ENCODE measurements around the gene TRMO.

The TRMO gene

DNA sequence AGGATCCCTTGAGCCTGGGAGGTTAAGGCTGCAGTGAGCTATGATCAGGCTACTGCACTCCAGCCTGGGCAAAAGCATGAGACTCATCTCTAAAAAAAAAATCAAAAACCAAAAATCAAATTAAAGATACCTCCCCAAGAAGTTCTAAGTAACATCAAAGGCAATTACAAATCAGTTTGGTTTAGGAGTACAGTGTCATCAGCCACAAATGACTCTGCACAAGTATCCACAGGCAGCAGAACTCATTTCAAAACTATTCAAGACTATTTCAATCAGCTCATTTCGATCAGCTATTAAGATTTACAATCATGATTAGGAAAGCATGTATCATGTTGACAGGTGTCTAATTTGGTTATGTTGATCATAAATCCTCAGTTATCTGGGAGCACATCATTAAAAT, 19.1 kb downstream of the TRMO start:
- DNase-seq: no peak

- peak; percentile 67 for DNase-seq
Measured at GRCh38 chr9:97900738-97901565, 21.3 kb downstream of the TRMO start.

GRCh38 chr9:97900103-97900737, 22.1 kb downstream of the TRMO start:
- DNase-seq: no peak

- DNase-seq: no peak
Measured at GRCh38 chr9:97895695-97896332, 26.5 kb downstream of the TRMO start.

- no peak for DNase-seq
Measured at GRCh38 chr9:97895211-97895610, 27.1 kb downstream of the TRMO start.

- DNase-seq: no peak
Measured at GRCh38 chr9:97892421-97892820, 29.9 kb downstream of the TRMO start.

DNA sequence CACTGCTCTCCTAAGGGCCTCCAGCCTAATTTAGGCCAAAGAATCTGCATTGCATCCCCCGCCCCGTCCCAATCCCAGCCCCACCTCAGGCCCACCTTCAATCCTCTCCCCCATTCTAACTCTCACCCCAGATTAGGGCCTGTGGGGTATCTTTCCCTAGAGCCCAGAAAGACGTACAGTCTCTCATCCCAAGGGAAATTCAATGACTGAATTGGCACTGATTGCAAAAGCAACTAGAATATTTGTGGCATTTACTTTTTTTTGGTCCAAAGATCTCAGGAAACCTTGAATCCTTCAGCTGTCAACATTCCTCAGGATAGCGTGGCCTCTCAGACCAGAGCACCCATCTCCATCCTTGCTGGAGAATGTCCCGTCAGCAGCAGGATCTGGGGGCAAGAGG, 30.6 kb downstream of the TRMO start:
- DNase-seq: no peak

- DNase-seq: no peak
Measured at GRCh38 chr9:97889941-97890887, 32.1 kb downstream of the TRMO start.

DNA sequence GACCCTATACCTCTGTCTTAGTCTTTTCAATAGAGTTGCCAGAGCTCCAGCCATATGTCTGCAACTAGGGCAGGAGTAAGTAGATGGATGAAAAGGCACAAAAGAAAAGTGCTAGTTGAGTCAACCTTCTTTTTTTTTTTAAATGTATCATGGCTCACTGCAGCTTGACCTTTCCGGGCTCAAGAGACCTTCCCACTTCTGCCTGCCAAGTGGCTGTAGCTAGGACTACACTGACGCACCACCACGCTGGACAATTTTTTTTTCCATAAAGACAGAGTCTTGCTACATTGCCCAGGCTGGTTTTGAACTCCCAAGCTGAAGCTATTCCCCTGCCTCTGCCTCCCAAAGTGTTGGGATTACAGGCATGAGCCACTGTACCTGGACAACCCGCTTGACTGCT, 42.0 kb downstream of the TRMO start:
- DNase-seq: no peak

DNA sequence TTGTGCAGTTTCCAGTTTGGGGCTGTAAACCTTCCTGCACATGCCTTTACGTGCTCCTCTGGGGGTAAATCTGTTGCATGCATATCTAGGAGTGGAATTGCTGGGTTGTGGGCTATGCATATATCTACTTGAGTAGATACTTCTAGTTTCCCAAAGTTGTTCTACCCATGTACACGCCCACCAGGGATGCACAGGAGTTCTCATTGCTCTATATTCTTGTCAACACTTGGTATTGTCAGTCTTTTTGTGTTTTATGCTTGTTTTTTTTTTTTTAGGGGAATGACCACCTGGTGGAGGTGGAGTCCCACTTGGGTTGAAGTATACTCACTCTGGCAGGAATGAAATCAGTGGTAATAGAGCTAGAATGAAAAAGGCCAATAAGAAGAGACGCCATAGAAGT, 46.2 kb downstream of the TRMO start:
- no peak for DNase-seq

DNA sequence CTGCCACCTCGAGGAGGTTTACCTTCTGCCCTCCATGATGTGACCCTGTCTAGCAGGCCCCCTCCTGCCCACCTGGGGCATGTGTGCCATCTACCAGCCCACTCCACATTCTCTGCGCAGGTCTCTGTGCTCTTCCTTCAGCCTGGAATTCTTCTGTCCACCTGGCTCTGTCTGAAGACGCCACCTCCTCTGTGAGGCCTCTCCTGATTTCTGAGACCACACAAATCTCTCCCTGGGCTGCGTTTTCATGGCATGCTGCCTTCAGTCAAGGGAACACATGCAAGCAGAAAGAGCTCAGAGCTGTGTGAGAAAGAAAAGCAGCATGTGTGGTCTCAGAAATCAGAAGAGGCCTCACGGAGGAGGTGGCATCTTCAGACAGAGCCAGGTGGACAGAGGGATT, 47.2 kb downstream of the TRMO start:
- no peak for DNase-seq

- DNase-seq: no peak
Measured at GRCh38 chr9:97874624-97875023, 47.7 kb downstream of the TRMO start.

DNA sequence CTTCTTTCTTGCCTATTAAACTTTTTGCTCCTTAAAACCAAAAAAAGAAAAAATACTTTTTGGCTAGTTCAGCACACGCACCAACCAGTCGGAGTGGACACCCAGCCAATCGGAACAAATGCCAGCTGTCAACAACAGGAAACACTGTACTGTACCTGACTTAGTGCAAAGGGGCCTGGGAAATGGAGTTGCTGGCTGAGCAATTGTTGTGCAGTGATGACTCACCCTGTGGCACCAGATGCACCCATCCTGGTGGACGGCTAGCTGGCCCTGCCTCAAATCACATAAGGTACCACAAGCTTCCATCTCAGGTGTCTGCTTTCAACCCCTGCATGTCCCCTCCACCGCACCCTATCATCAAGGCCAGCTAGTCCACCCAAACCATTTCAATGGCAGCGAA, 48.4 kb downstream of the TRMO start:
- no peak for DNase-seq

GRCh38 chr9:97873425-97873824, 48.9 kb downstream of the TRMO start:
- no peak for DNase-seq

GRCh38 chr9:97868859-97869258, 53.4 kb downstream of the TRMO start:
- no peak for DNase-seq

GRCh38 chr9:97866848-97867247, 55.5 kb downstream of the TRMO start:
- no peak for DNase-seq

DNA sequence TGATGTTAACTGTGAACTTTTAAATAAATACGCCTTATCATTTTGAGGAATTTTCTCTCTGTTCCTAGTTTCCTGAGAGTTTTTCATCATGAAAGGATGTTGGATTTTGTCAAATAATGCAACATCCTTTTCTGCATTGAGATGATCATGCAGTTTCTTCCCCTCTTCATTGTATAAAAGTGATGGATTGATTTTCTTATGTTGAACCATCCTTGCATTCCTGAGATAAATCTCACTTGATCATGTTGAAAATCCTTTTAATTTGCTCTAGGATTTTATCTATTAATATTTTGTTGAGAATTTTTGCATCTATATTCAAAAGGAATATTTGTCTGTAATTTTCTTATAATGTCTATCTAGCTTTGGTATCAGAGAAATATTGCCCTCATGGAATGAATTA, 56.0 kb downstream of the TRMO start:
- DNase-seq: no peak

- DNase-seq: no peak
Measured at GRCh38 chr9:97864396-97864795, 57.9 kb downstream of the TRMO start.

- DNase-seq: no peak
Measured at GRCh38 chr9:97863314-97863713, 59.0 kb downstream of the TRMO start.

- DNase-seq: no peak
Measured at GRCh38 chr9:97861148-97861475, 61.2 kb downstream of the TRMO start.

- no peak for DNase-seq
Measured at GRCh38 chr9:97860451-97861147, 61.7 kb downstream of the TRMO start.

- DNase-seq: no peak
Measured at GRCh38 chr9:97859346-97859745, 63.0 kb downstream of the TRMO start.

DNA sequence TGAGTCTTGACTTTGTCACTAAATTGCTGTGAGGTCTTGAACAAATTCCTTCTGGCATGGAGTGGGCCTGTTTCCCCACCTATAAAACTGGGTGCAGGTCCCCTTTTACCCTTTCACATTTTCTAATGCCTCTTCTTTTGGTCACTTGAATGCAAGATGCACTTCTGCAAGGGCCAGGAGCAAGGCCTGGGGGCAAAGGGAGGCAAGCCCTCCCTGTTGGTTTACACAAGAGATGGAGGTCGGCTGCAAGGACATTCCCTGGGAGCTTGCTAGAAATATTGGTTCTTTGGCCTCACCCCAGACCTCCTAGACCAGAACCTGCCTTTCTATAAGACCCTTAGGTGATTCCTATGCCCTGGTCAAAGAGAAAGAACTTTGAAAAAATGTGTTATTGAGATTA, 63.5 kb downstream of the TRMO start:
- no peak for DNase-seq
